K562 (cell line): ENCODE data around the gene KCNQ2. TPM values are rescaled to one million over a fixed set of nuclear protein-coding genes. Genes with fewer than 3 reads are reported as not detected.

ENCODE experiments used
- ATAC-seq: fragments of 200-7000 bp; cut with Tn5 transposase; 3 replicates; pipeline ENCODE4 v1.9.1; 2020; ENCODE audit warnings: moderate library complexity
- BruUV-seq: library from RNA; stranded (reverse); fragments of 400-500 nt; replicated peaks from 2 replicates; lab custom pipeline; 2021; lab: Mats Ljungman, UMichigan
- CTCF ChIA-PET: fragments of 300-600 bp; formaldehyde crosslinking; extraction: SDS; loops from one replicate; lab custom pipeline; 2021; ENCODE audit warnings: low intra/inter-chr PET ratio; lab: Yijun Ruan, JAX
- POLR2A ChIA-PET: fragments of 300-600, 350-650 bp; sonication (Branson Sonifier 250); formaldehyde crosslinking; extraction: SDS; loops from one replicate; lab custom pipeline; 2021; ENCODE audit warnings: antibody characterized with exemption, inconsistent platforms; lab: Yijun Ruan, JAX
- DNase-seq, 4 experiments: peaks; one replicate each; pipeline versions ENCODE4 v3.0.0 to v3.0.0-alpha.2; 2011 to 2018; ENCODE audit warnings: low spot score in 3 of 4, mixed read lengths in 3 of 4; ENCODE audit errors: extremely low read depth in 1 of 4
- FAIRE-seq: peaks from 2 replicates; lab custom pipeline; 2011; peaks lifted over from hg19 to GRCh38; lab: Jason Lieb, UNC
- H2AFZ ChIP-seq: 2 replicates; pipeline ENCODE4 v1.6.0; 2011; ENCODE audit warnings: low read depth, low read length, control low read depth, inconsistent platforms
- H3K27ac ChIP-seq: fragments of 200-600 bp; 3 replicates; pipeline ENCODE4 v1.8.0; 2011; ENCODE audit warnings: low read depth, mild to moderate bottlenecking, control low read depth, inconsistent platforms, low read length, moderate library complexity, mixed read lengths; ENCODE audit errors: extremely low read depth
- H3K27me3 ChIP-seq, 2 experiments: fragments of 300-600 bp in 1 of 2; 2 replicates in 1 of 2; 3 replicates in 1 of 2; pipeline versions ENCODE4 v1.6.0 to v1.8.0; 2011; ENCODE audit warnings: inconsistent platforms in 2 of 2, low read length in 2 of 2, mild to moderate bottlenecking in 1 of 2, mixed read lengths in 1 of 2, moderate library complexity in 1 of 2; ENCODE audit not compliant: control insufficient read depth in 2 of 2, insufficient read depth in 2 of 2
- H3K36me3 ChIP-seq: fragments of 300-600 bp; 3 replicates; pipeline ENCODE4 v1.8.0; 2011; ENCODE audit warnings: mild to moderate bottlenecking, low read length, inconsistent platforms; ENCODE audit not compliant: control insufficient read depth, insufficient read depth
- H3K4me1 ChIP-seq, 2 experiments: fragments of 200-600 bp in 1 of 2; replicated peaks in 1 of 2; 2 replicates in 1 of 2; 3 replicates in 1 of 2; pipeline versions ENCODE4 v1.5.1 to v1.8.0; 2011; ENCODE audit warnings: inconsistent platforms in 2 of 2, low read length in 2 of 2, mild to moderate bottlenecking in 1 of 2, mixed read lengths in 1 of 2, moderate library complexity in 1 of 2; ENCODE audit not compliant: control insufficient read depth in 2 of 2, insufficient read depth in 2 of 2
- H3K4me2 ChIP-seq: 2 replicates; pipeline ENCODE4 v1.6.1; 2011; ENCODE audit warnings: low read length, control low read depth, inconsistent platforms, mixed read lengths; ENCODE audit not compliant: insufficient read depth
- H3K4me3 ChIP-seq: fragments of 200-600 bp; sonication (generic), shearing (Covaris generic); 2 replicates; pipeline ENCODE4 v1.5.1; 2016; ENCODE audit warnings: control low read depth, inconsistent platforms
- H3K79me2 ChIP-seq: fragments of 200-600 bp; 3 replicates; pipeline ENCODE4 v1.8.0; 2011; ENCODE audit warnings: low read length, inconsistent platforms; ENCODE audit not compliant: control insufficient read depth, insufficient read depth
- H3K9ac ChIP-seq, 2 experiments: 2 replicates each; pipeline versions ENCODE4 v1.6.0 to v1.6.1; 2011; ENCODE audit warnings: low read depth in 2 of 2, low read length in 2 of 2, control low read depth in 1 of 2, inconsistent platforms in 1 of 2, mild to moderate bottlenecking in 1 of 2, mixed read lengths in 1 of 2; ENCODE audit not compliant: insufficient read depth in 1 of 2
- H3K9me1 ChIP-seq: one replicate; pipeline ENCODE4 v1.6.0; 2011; ENCODE audit warnings: inconsistent platforms, mild to moderate bottlenecking, low read length, moderate library complexity; ENCODE audit not compliant: control insufficient read depth, insufficient read depth
- H3K9me3 ChIP-seq: replicated peaks from 2 replicates; pipeline ENCODE4 v1.5.1; 2011; ENCODE audit warnings: low read depth, low read length, inconsistent platforms; ENCODE audit not compliant: control insufficient read depth, insufficient read depth
- H4K20me1 ChIP-seq: replicated peaks from 2 replicates; pipeline ENCODE4 v1.6.1; 2011; ENCODE audit warnings: low read length, inconsistent platforms, mixed read lengths; ENCODE audit not compliant: control insufficient read depth, insufficient read depth
- ADNP ChIP-seq: fragments of 200-800 bp; sonication (Bioruptor generic); IDR thresholded peaks from 2 replicates; pipeline ENCODE4 v1.6.1; 2016; ENCODE audit warnings: missing genetic modification characterization, missing compliant biosample characterization
- CHD1 ChIP-seq: fragments of 200-600 bp; sonication (generic); IDR thresholded peaks from one replicate; pipeline ENCODE4 v1.6.1; 2012; ENCODE audit warnings: mild to moderate bottlenecking, moderate library complexity, low read length, inconsistent platforms
- MYC ChIP-seq, 2 experiments: fragments of 250-450 bp in 1 of 2; sonication (Bioruptor Pico) in 1 of 2; IDR thresholded peaks; 2 replicates each; pipeline versions ENCODE4 v1.5.1 to v1.6.1; 2012 to 2021; ENCODE audit warnings: low read depth in 2 of 2, borderline replicate concordance in 1 of 2, improper control_type of control experiment in 1 of 2, low read length in 1 of 2, mild to moderate bottlenecking in 1 of 2, moderate library complexity in 1 of 2
- PCBP1 ChIP-seq: fragments of 200-400 bp; formaldehyde crosslinking; IDR thresholded peaks from 2 replicates; pipeline ENCODE4 v1.6.1; 2018; ENCODE audit warnings: mild to moderate bottlenecking, low read depth, low read length; ENCODE audit not compliant: poor library complexity, severe bottlenecking
- RBFOX2 ChIP-seq: fragments of 200-400 bp; formaldehyde crosslinking; IDR thresholded peaks from 2 replicates; pipeline ENCODE4 v1.6.1; 2017; ENCODE audit warnings: low read depth, mild to moderate bottlenecking, low read length, moderate library complexity
- RHOXF2B ChIP-seq: fragments of 250-450 bp; sonication (Bioruptor Pico); conservative IDR thresholded peaks from 2 replicates; pipeline ENCODE4 v1.5.1; 2021
- SIX5 ChIP-seq, 2 experiments: IDR thresholded peaks; 2 replicates each; pipeline ENCODE4 v1.6.1; 2011; ENCODE audit warnings: low read length in 2 of 2, borderline replicate concordance in 1 of 2, low read depth in 1 of 2, mild to moderate bottlenecking in 1 of 2, moderate library complexity in 1 of 2; ENCODE audit not compliant: insufficient read depth in 1 of 2
- YBX1 ChIP-seq: fragments of 450-650 bp; IDR thresholded peaks from 2 replicates; pipeline ENCODE4 v1.7.1; 2016; ENCODE audit warnings: mild to moderate bottlenecking
- ZBTB2 ChIP-seq: fragments of 450-650 bp; IDR thresholded peaks from 2 replicates; pipeline ENCODE4 v1.6.1; 2016; ENCODE audit warnings: antibody characterized with exemption
- WGBS: fragments of 100-300 bp; shearing (Covaris generic); methylation state at CpG from one replicate; pipeline ENCODE4 v1.1.6; 2016; ENCODE audit warnings: low coverage, mixed read lengths; ENCODE audit not compliant: insufficient coverage; ENCODE audit errors: missing lambda C conversion rate; 5-methylcytosine and 5-hydroxymethylcytosine counted together
- in situ Hi-C: fragments of 300-500 bp; cut with MboI; formaldehyde crosslinking; loops from 4 replicates; pipeline ENCODE4 v1.15.0; 2018; ENCODE audit warnings: inconsistent platforms, mixed read lengths
- intact Hi-C: fragments of 100-400 bp; cut with micrococcal nuclease; formaldehyde crosslinking; loops from 2 replicates; pipeline ENCODE4 v1.14.2; 2022
- polyA plus RNA-seq, 8 experiments: library from polyadenylated mRNA; depleted of rRNA in 4 of 8; stranded (reverse) in 5 of 8; unstranded in 3 of 8; fragments of >200 nt; fragmentation: Nextera tagmentation in 2 of 8; fragmentation: Illumina TruSeq in 1 of 8; extraction: Ambion mirVana in 2 of 8; extraction: Trizol in 1 of 8; gene quantifications; 2 replicates each; pipeline versions ENCODE4 v1.2.1 to v1.2.3, GENCODE V29; 2011 to 2014; ENCODE audit warnings: inconsistent platforms in 1 of 8, missing spikeins in 1 of 8
- total RNA-seq, 7 experiments: library from RNA; depleted of rRNA in 6 of 7; stranded (reverse); fragments of >200 nt in 6 of 7; fragmentation: Illumina TruSeq in 2 of 7; extraction: Trizol in 2 of 7; gene quantifications; 2 replicates each; pipeline versions ENCODE4 v1.2.1 to v1.2.3, GENCODE V29; 2011 to 2021; ENCODE audit warnings: low replicate concordance in 1 of 7

Gene KCNQ2
- total and polyA plus RNA-seq, 9 of the 15 experiments (the other 6 are each of a cell fraction or from before 2014, with no cell fraction given), result 0.13 to 0.16 TPM; not detected in 7

DNA sequence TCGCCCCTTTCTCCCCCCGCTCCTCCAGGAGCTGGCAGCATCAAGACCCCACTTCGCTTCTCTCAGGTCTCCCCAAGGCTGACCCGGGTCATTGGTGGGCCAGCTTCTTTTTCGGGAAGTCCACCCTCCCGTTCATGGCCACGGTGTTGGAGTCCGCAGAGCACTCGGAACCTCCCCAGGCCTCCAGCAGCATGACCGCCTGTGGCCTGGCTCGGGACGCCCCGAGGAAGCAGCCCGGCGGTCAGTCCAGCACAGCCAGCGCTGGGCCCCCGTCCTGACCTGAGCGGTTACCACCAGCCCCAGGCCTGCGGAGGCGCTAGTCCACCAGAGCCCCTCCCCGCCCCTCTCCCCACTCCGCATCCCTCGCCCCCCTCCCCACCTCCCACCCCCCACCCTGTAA, 49.1 kb upstream of the KCNQ2 start:
- no peak overlapping the region for H2AFZ ChIP-seq
- H3K4me1 ChIP-seq, result peaks cover 10 to 57% of the 10 kb centered on the region in 2 experiments
- no peaks in the 10 kb centered on the region for H4K20me1 ChIP-seq
- ChIA-PET CTCF (no interaction called here), POLR2A (interaction anchor here (0.6 to 1.7 kb wide), 22 partner anchors 8 to 1823 kb away, joined by 3 to 19 read pairs (median 4); partner anchors contain the start of genes DNAJC5, SRMS and TCEA2)
- H3K79me2 ChIP-seq, result peaks cover 14% of the 10 kb centered on the region
- BruUV-seq, result no TSS peak
- H3K9ac ChIP-seq, result peak overlapping the region; percentile 79 to 98
- no peaks in the 10 kb centered on the region for H3K9me1 ChIP-seq
- FAIRE-seq (no peak), ATAC-seq (no peak)
- H3K9me3 ChIP-seq, result peaks cover 7% of the 10 kb centered on the region
- in situ Hi-C loops, result no loop called here
- H3K4me2 ChIP-seq, result peak overlapping the region; percentile 89
- peaks cover 23% of the 10 kb centered on the region; the same call in 2 of the 3 replicates for H3K36me3 ChIP-seq
- 75% methylated on average over 11 of the region's 23 CpGs for WGBS
- peak overlapping the region; percentile 96 for H3K27ac ChIP-seq
- H3K4me3 ChIP-seq, result peak overlapping the region; percentile 85
- intact Hi-C loops, result no loop called here
- no peak for TF ChIP-seq ZBTB2
- no peak for TF ChIP-seq SIX5 (IDR thresholded peaks at IDR 0.05; ENCODE audit: borderline replicate concordance in 1 of 2, insufficient read depth in 1 of 2, low read depth in 1 of 2, low read length in 2 of 2)
- TF ChIP-seq ADNP (tag), result no peak
- TF ChIP-seq MYC (IDR thresholded peaks at IDR 0.05; ENCODE audit: low read depth, low read length), result no peak
- TF ChIP-seq MYC (CRISPR knock-in tag; IDR thresholded peaks at IDR 0.05; ENCODE audit: borderline replicate concordance, low read depth), result 0 out of 2 replicates have a peak, but pooled peaks have one; percentile 3
- peak; percentile 16 for TF ChIP-seq CHD1
- peak; percentile 46 for TF ChIP-seq RBFOX2
- no peak for TF ChIP-seq YBX1
- peak; percentile 73 for TF ChIP-seq PCBP1
- no peak for TF ChIP-seq RHOXF2B
- TF ChIP-seq, all 486 proteins: peak for 4
- H3K27me3 ChIP-seq, result peaks cover 21 to 29% of the 10 kb centered on the region in 2 experiments
- peak in 2 of 4 experiments; percentile 49 to 52 for DNase-seq
